ENCODE data around the gene ZC2HC1C.

ZC2HC1C gene

GRCh38 chr14:75069121-75069810, at the start of gene ZC2HC1C:
Gene ZC2HC1C, plus strand, starts transcription at chr14:75069641. Its CDS starts 933 bp downstream, at chr14:75070574.
- Histone ChIP-seq H3K9me2 (replicated peaks; ENCODE audit: insufficient read depth, low read length) (no peaks in the 10 kb centered on the region), H3K27ac (ENCODE audit: low read depth, low read length) (peak within 1 kb of the TSS; percentile 40), H3K27me3 (ENCODE audit: low read length) (no peaks in the 10 kb centered on the region), H2AFZ (ENCODE audit: low read depth, low read length, severe bottlenecking) (peak within 1 kb of the TSS; percentile 92), H3F3A (ENCODE audit: insufficient read depth) (peaks cover 9% of the 10 kb centered on the region; the same call in 1 of the 2 replicates), H4K20me1 (ENCODE audit: low read depth, low read length) (no peaks in the 10 kb centered on the region), H3K4me3 (ENCODE audit: insufficient read depth, low read length, poor library complexity, severe bottlenecking) (peak within 1 kb of the TSS; percentile 65), H3K9me3 (ENCODE audit: insufficient read depth, low read length) (no peaks in the 10 kb centered on the region), H3K4me2 (ENCODE audit: low read depth, low read length, poor library complexity, severe bottlenecking) (peak within 1 kb of the TSS; percentile 96), H3K79me2 (ENCODE audit: insufficient read depth, low read length) (0 out of 2 replicates have a peak, but pooled peaks cover 3% of the 10 kb centered on the region), H3K36me3 (ENCODE audit: low read length) (no peaks in the 10 kb centered on the region), H3K9ac (ENCODE audit: low read length) (peak within 1 kb of the TSS; percentile 66)
- TF ChIP-seq EZH2phosphoT487 (conservative IDR thresholded peaks at IDR 0.05; ENCODE audit: low read length) (no peak), CTCF (IDR thresholded peaks at IDR 0.05; ENCODE audit: insufficient read depth, low read length, poor library complexity, severe bottlenecking) (no peak)

GRCh38 chr14:75022655-75023054, 46.8 kb upstream of the ZC2HC1C start:
- Histone ChIP-seq H2AFZ (ENCODE audit: low read depth, low read length, severe bottlenecking) (no peak overlapping the region), H3F3A (ENCODE audit: insufficient read depth) (no peaks in the 10 kb centered on the region; the same call in 1 of the 2 replicates), H3K9me2 (replicated peaks; ENCODE audit: insufficient read depth, low read length) (no peaks in the 10 kb centered on the region), H3K9me3 (ENCODE audit: insufficient read depth, low read length) (no peaks in the 10 kb centered on the region), H3K27ac (ENCODE audit: low read depth, low read length) (no peak overlapping the region), H3K4me2 (ENCODE audit: low read depth, low read length, poor library complexity, severe bottlenecking) (no peak overlapping the region), H3K4me3 (ENCODE audit: insufficient read depth, low read length, poor library complexity, severe bottlenecking) (no peak overlapping the region), H3K9ac (ENCODE audit: low read length) (no peak overlapping the region), H3K27me3 (ENCODE audit: low read length) (no peaks in the 10 kb centered on the region), H4K20me1 (ENCODE audit: low read depth, low read length) (no peaks in the 10 kb centered on the region), H3K36me3 (ENCODE audit: low read length) (peaks cover 21% of the 10 kb centered on the region; the same call in 1 of the 2 replicates), H3K79me2 (ENCODE audit: insufficient read depth, low read length) (no peaks in the 10 kb centered on the region)
- TF ChIP-seq CTCF (IDR thresholded peaks at IDR 0.05; ENCODE audit: insufficient read depth, low read length, poor library complexity, severe bottlenecking) (no peak), EZH2phosphoT487 (conservative IDR thresholded peaks at IDR 0.05; ENCODE audit: low read length) (no peak)

GRCh38 chr14:75023108-75023507, 46.3 kb upstream of the ZC2HC1C start:
- Histone ChIP-seq H3F3A (ENCODE audit: insufficient read depth) (no peaks in the 10 kb centered on the region; the same call in 1 of the 2 replicates), H4K20me1 (ENCODE audit: low read depth, low read length) (no peaks in the 10 kb centered on the region), H3K79me2 (ENCODE audit: insufficient read depth, low read length) (no peaks in the 10 kb centered on the region), H3K9me2 (replicated peaks; ENCODE audit: insufficient read depth, low read length) (no peaks in the 10 kb centered on the region), H3K9me3 (ENCODE audit: insufficient read depth, low read length) (no peaks in the 10 kb centered on the region), H3K4me3 (ENCODE audit: insufficient read depth, low read length, poor library complexity, severe bottlenecking) (no peak overlapping the region), H3K27me3 (ENCODE audit: low read length) (no peaks in the 10 kb centered on the region), H2AFZ (ENCODE audit: low read depth, low read length, severe bottlenecking) (no peak overlapping the region), H3K9ac (ENCODE audit: low read length) (no peak overlapping the region), H3K27ac (ENCODE audit: low read depth, low read length) (no peak overlapping the region), H3K4me2 (ENCODE audit: low read depth, low read length, poor library complexity, severe bottlenecking) (no peak overlapping the region), H3K36me3 (ENCODE audit: low read length) (peaks cover 23% of the 10 kb centered on the region; the same call in 1 of the 2 replicates)
- TF ChIP-seq CTCF (IDR thresholded peaks at IDR 0.05; ENCODE audit: insufficient read depth, low read length, poor library complexity, severe bottlenecking) (no peak), EZH2phosphoT487 (conservative IDR thresholded peaks at IDR 0.05; ENCODE audit: low read length) (no peak)

All from SU-DHL-6 (cell line).